CD4-positive, alpha-beta T cell (primary cell): ENCODE data around the gene RPS6KA2. TPM values are rescaled to one million over a fixed set of nuclear protein-coding genes. Genes with fewer than 3 reads are reported as not detected.

Source experiments
- ATAC-seq: fragments of 200-7000 bp; cut with Tn5 transposase; one replicate; pipeline ENCODE4 v1.10.0; 2022; ENCODE audit warnings: mild to moderate bottlenecking; ENCODE audit not compliant: poor library complexity
- CTCF ChIA-PET: fragments of 350-600 bp; sonication (Branson Sonifier 250); formaldehyde crosslinking; loops from one replicate; lab custom pipeline; 2021; ENCODE audit warnings: antibody characterized with exemption, inconsistent platforms; lab: Charles Lee
- POLR2A ChIA-PET: fragments of 350-600 bp; sonication (Branson Sonifier 250); formaldehyde crosslinking; loops from one replicate; lab custom pipeline; 2021; ENCODE audit warnings: antibody characterized with exemption, inconsistent platforms; lab: Charles Lee
- DNase-seq, 14 experiments: peaks; one replicate each; pipeline ENCODE4 v3.0.0-alpha.2; 2013 to 2020; ENCODE audit warnings: mixed read lengths in 2 of 14
- H3K27ac ChIP-seq, 2 donors: one replicate each; pipeline versions ENCODE4 v1.5.1 to v1.7.0; 2013; ENCODE audit warnings: low read length in 2 of 2, low read depth in 1 of 2, mild to moderate bottlenecking in 1 of 2
- H3K27me3 ChIP-seq, 2 experiments: 1 replicate in 1 of 2; 2 replicates in 1 of 2; pipeline versions ENCODE4 v1.6.1 to v1.7.0; 2013; ENCODE audit warnings: low read length in 2 of 2, control low read depth in 1 of 2, mild to moderate bottlenecking in 1 of 2, moderate library complexity in 1 of 2; ENCODE audit not compliant: insufficient read depth in 2 of 2, control insufficient read depth in 1 of 2
- H3K36me3 ChIP-seq: one replicate; pipeline ENCODE4 v1.6.1; 2013; ENCODE audit warnings: low read length, control low read depth; ENCODE audit not compliant: insufficient read depth
- H3K4me1 ChIP-seq: one replicate; pipeline ENCODE4 v1.6.1; 2013; ENCODE audit warnings: low read length, control low read depth; ENCODE audit not compliant: insufficient read depth
- H3K4me3 ChIP-seq: one replicate; pipeline ENCODE4 v1.5.1; 2013; ENCODE audit warnings: mild to moderate bottlenecking, low read length, moderate library complexity
- H3K9me3 ChIP-seq, 2 experiments: 1 replicate in 1 of 2; 2 replicates in 1 of 2; pipeline versions ENCODE4 v1.6.1 to v1.7.0; 2013; ENCODE audit warnings: low read length in 2 of 2, mild to moderate bottlenecking in 2 of 2, control low read depth in 1 of 2, moderate library complexity in 1 of 2; ENCODE audit not compliant: control insufficient read depth in 1 of 2, insufficient read depth in 1 of 2
- H3K27ac Mint-ChIP-seq: one replicate; pipeline ENCODE4 v1.8.0; 2020; ENCODE audit warnings: mixed read lengths
- H3K27me3 Mint-ChIP-seq: one replicate; pipeline ENCODE4 v1.8.0; 2021; ENCODE audit warnings: mixed read lengths
- H3K36me3 Mint-ChIP-seq: one replicate; pipeline ENCODE4 v1.8.0; 2021; ENCODE audit warnings: low read depth, mixed read lengths
- H3K4me1 Mint-ChIP-seq: one replicate; pipeline ENCODE4 v1.8.0; 2021; ENCODE audit warnings: low read depth, mixed read lengths
- H3K4me3 Mint-ChIP-seq: one replicate; pipeline ENCODE4 v1.8.0; 2020; ENCODE audit warnings: mild to moderate bottlenecking, mixed read lengths
- H3K9me3 Mint-ChIP-seq: one replicate; pipeline ENCODE4 v1.8.0; 2020; ENCODE audit warnings: mixed read lengths
- intact Hi-C, 2 experiments: fragments of 100-400 bp; cut with DNase I in 1 of 2; cut with micrococcal nuclease in 1 of 2; formaldehyde crosslinking; loops; one replicate each; pipeline versions ENCODE4 v1.15.1 to v1.9.0; 2023 to 2025; cut with DNase I, micrococcal nuclease
- total RNA-seq, 174 experiments: library from RNA in 2 of 174; stranded (reverse) in 2 of 174; gene quantifications; one replicate each; pipeline ENCODE4 v1.2.3 and lab custom pipeline; 2021 to 2026
- TF ChIP-seq, protein P1 (sequence below): fragments of 200-600 bp; IDR thresholded peaks from one replicate; pipeline ENCODE4 v1.8.0; 2022; ENCODE audit warnings: antibody characterized with exemption, mild to moderate bottlenecking

Gene RPS6KA2
- total RNA-seq, 2 experiments from 2014 or later, result 5.6 to 6.2 TPM

- Mint-ChIP-seq H3K27ac (no peak overlapping the region), H3K9me3 (no peaks in the 10 kb centered on the region), H3K27me3 (peaks cover 5% of the 10 kb centered on the region), H3K4me1 (peaks cover 8% of the 10 kb centered on the region), H3K4me3 (no peak overlapping the region), H3K36me3 (no peaks in the 10 kb centered on the region)
- peaks cover 0 to 16% of the 10 kb centered on the region in 2 experiments for H3K27me3 ChIP-seq
- no peak for DNase-seq
- H3K36me3 ChIP-seq, result no peaks in the 10 kb centered on the region
- CTCF ChIA-PET, result no interaction called here
- H3K4me1 ChIP-seq, result peaks cover 4% of the 10 kb centered on the region
- POLR2A ChIA-PET, result no interaction called here
- no peak overlapping the region for H3K27ac ChIP-seq
- H3K9me3 ChIP-seq, result no peaks in the 10 kb centered on the region
- TF ChIP-seq, protein P1, sequence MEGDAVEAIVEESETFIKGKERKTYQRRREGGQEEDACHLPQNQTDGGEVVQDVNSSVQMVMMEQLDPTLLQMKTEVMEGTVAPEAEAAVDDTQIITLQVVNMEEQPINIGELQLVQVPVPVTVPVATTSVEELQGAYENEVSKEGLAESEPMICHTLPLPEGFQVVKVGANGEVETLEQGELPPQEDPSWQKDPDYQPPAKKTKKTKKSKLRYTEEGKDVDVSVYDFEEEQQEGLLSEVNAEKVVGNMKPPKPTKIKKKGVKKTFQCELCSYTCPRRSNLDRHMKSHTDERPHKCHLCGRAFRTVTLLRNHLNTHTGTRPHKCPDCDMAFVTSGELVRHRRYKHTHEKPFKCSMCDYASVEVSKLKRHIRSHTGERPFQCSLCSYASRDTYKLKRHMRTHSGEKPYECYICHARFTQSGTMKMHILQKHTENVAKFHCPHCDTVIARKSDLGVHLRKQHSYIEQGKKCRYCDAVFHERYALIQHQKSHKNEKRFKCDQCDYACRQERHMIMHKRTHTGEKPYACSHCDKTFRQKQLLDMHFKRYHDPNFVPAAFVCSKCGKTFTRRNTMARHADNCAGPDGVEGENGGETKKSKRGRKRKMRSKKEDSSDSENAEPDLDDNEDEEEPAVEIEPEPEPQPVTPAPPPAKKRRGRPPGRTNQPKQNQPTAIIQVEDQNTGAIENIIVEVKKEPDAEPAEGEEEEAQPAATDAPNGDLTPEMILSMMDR, result no peak
- intact Hi-C loops, result loop anchor here in 1 of 2 experiments (10.0 kb wide), 2 partner anchors 206 to 1204 kb away; partner anchors contain the start of gene AFDN
- no peak for ATAC-seq
- H3K4me3 ChIP-seq, result no peak overlapping the region
Observed at GRCh38 chr6:166621114-166621540, 5.9 kb downstream of the RPS6KA2 start.

DNA sequence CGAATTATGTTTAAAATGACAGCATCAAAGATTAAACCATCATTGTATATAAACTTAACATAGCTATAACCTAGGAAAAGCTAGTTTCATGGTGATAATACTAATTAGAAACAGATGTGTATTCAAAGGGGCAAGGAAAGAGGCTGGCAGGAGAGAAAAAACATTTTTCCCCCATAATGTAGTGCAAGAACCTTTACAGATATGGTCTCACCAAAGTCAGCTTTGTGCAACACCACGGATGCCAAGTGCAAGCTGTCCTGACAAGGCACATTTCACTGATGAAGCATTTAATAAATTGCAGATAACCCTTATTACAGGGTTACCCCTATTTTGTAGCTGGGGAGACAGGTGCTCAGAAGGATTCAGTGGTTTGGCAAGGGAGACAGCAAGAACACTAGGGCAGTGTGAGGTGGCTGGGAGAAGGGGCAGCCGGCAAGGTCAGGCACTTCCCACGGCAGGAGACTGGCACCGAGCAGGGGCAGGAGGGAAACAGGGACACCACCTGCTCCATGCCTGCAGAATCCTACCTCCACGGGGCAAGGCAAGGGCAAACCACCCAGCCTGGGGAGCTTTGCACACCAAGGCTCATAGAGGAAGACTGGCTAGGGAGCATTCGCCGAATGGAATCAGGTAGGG is 6.5 kb downstream of the RPS6KA2 start:
- ChIA-PET CTCF (no interaction called here), POLR2A (no interaction called here)
- no peaks in the 10 kb centered on the region for H3K4me1 ChIP-seq
- ATAC-seq (no peak), DNase-seq (no peak)
- H3K27me3 ChIP-seq, result peaks cover 0 to 11% of the 10 kb centered on the region in 2 experiments
- peaks cover 3% of the 10 kb centered on the region for H3K4me1 Mint-ChIP-seq
- no peaks in the 10 kb centered on the region for H3K36me3 Mint-ChIP-seq
- no peak overlapping the region for H3K4me3 Mint-ChIP-seq
- H3K27ac Mint-ChIP-seq, result no peak overlapping the region
- H3K27ac ChIP-seq, result no peak overlapping the region
- H3K27me3 Mint-ChIP-seq, result peaks cover 5% of the 10 kb centered on the region
- no peak overlapping the region for H3K4me3 ChIP-seq
- no peaks in the 10 kb centered on the region for H3K36me3 ChIP-seq
- H3K9me3 ChIP-seq, result no peaks in the 10 kb centered on the region
- no peaks in the 10 kb centered on the region for H3K9me3 Mint-ChIP-seq
- TF ChIP-seq, protein P1, result no peak
- intact Hi-C loops, result loop anchor here in 1 of 2 experiments (10.0 kb wide), 2 partner anchors 206 to 1204 kb away; partner anchors contain the start of gene AFDN

DNA sequence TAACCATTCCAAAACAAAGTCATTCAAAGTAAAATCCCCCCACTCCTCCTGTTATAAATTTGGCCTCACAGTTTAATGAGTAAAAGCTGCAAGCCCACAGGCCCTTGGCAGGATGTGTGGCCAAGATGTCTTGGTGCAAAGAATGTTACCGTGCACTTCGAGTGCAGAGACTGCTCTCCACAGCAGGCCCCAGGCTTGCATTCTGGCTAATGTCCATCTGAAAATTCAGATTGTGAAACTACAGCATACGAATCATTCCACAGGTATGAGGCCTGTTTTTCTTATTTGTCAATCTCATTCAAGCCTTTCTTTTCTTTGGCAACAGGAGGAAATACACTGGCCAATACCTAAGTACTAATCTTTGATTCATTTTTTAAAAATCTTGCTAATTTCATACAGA is 7.1 kb downstream of the RPS6KA2 start:
- DNase-seq, result no peak
- POLR2A ChIA-PET, result no interaction called here
- CTCF ChIA-PET, result no interaction called here

More for the DNA sequence above, 7.1 kb downstream of the RPS6KA2 start:
- Mint-ChIP-seq H3K36me3 (no peaks in the 10 kb centered on the region), H3K27me3 (peaks cover 5% of the 10 kb centered on the region), H3K4me3 (no peak overlapping the region), H3K27ac (no peak overlapping the region), H3K4me1 (no peaks in the 10 kb centered on the region), H3K9me3 (no peaks in the 10 kb centered on the region)
- ATAC-seq, result no peak
- intact Hi-C loops, result loop anchor here in 1 of 2 experiments (10.0 kb wide), 2 partner anchors 205 to 1205 kb away; partner anchors contain the start of gene AFDN
- H3K4me3 ChIP-seq, result no peak overlapping the region
- H3K4me1 ChIP-seq, result no peaks in the 10 kb centered on the region
- no peaks in the 10 kb centered on the region for H3K36me3 ChIP-seq
- peaks cover 0 to 5% of the 10 kb centered on the region in 2 experiments for H3K27me3 ChIP-seq
- TF ChIP-seq, protein P1, result no peak
- H3K9me3 ChIP-seq, result no peaks in the 10 kb centered on the region
- no peak overlapping the region for H3K27ac ChIP-seq
